ENCODE data around the gene SEC24B.

GRCh38 chr4:109414938-109415337 is 18.7 kb upstream of the SEC24B start:
- TF ChIP-seq, protein P1, sequence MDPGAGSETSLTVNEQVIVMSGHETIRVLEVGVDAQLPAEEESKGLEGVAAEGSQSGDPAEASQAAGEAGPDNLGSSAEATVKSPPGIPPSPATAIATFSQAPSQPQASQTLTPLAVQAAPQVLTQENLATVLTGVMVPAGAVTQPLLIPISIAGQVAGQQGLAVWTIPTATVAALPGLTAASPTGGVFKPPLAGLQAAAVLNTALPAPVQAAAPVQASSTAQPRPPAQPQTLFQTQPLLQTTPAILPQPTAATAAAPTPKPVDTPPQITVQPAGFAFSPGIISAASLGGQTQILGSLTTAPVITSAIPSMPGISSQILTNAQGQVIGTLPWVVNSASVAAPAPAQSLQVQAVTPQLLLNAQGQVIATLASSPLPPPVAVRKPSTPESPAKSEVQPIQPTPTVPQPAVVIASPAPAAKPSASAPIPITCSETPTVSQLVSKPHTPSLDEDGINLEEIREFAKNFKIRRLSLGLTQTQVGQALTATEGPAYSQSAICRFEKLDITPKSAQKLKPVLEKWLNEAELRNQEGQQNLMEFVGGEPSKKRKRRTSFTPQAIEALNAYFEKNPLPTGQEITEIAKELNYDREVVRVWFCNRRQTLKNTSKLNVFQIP (CRISPR knock-in tag; IDR thresholded peaks at IDR 0.05; ENCODE audit: borderline replicate concordance, low read depth) = no peak
- TF ChIP-seq TCF4 (CRISPR knock-in tag; IDR thresholded peaks at IDR 0.05; ENCODE audit: borderline replicate concordance) (no peak), PATZ1 (CRISPR knock-in tag; IDR thresholded peaks at IDR 0.05; ENCODE audit: borderline replicate concordance) (no peak), SNAI2 (CRISPR knock-in tag; IDR thresholded peaks at IDR 0.05) (no peak), ZNF8 (CRISPR knock-in tag; IDR thresholded peaks at IDR 0.05) (no peak), ISL1 (CRISPR knock-in tag; IDR thresholded peaks at IDR 0.05) (no peak), ZNF565 (CRISPR knock-in tag; conservative IDR thresholded peaks at IDR 0.05; ENCODE audit: low read depth) (no peak), TSHZ2 (CRISPR knock-in tag; IDR thresholded peaks at IDR 0.05) (no peak), BACH2 (CRISPR knock-in tag; IDR thresholded peaks at IDR 0.05; ENCODE audit: borderline replicate concordance) (no peak), ZNF70 (CRISPR knock-in tag; IDR thresholded peaks at IDR 0.05) (no peak), ZFP3 (CRISPR knock-in tag; IDR thresholded peaks at IDR 0.05) (no peak)
